GM06990 (cell line): ENCODE results near the gene PHKB.

Source experiments
- DNase-seq: peaks from one replicate; pipeline ENCODE4 v3.0.0-alpha.2; 2011; ENCODE audit not compliant: insufficient read length; ENCODE audit errors: extremely low read depth
- H3K27me3 ChIP-seq: replicated peaks from 2 replicates; pipeline ENCODE4 v1.6.0; 2011; ENCODE audit warnings: low read length; ENCODE audit not compliant: control insufficient read depth, insufficient read depth
- H3K36me3 ChIP-seq: 2 replicates; pipeline ENCODE4 v1.5.1; 2011; ENCODE audit warnings: low read length; ENCODE audit not compliant: control insufficient read depth, insufficient read depth
- H3K4me3 ChIP-seq: replicated peaks from 2 replicates; pipeline ENCODE4 v1.5.1; 2011; ENCODE audit warnings: low read depth, mild to moderate bottlenecking, control low read depth, low read length
- CTCF ChIP-seq: IDR thresholded peaks from 2 replicates; pipeline ENCODE4 v1.5.1; 2011; ENCODE audit warnings: low read length, control low read depth, mild to moderate bottlenecking, inconsistent platforms; ENCODE audit not compliant: insufficient read depth, poor library complexity, severe bottlenecking

The PHKB gene

GRCh38 chr16:47473792-47474191 lies 12.7 kb downstream of the PHKB start:
- no peak for TF ChIP-seq CTCF
- Histone ChIP-seq H3K36me3 (no peaks in the 10 kb centered on the region; the same call in none of the 2 replicates), H3K27me3 (no peaks in the 10 kb centered on the region), H3K4me3 (no peak overlapping the region)
- no peak for DNase-seq

GRCh38 chr16:47475786-47476185 lies 14.7 kb downstream of the PHKB start:
- Histone ChIP-seq H3K4me3 (no peak overlapping the region), H3K27me3 (no peaks in the 10 kb centered on the region), H3K36me3 (no peaks in the 10 kb centered on the region; the same call in 1 of the 2 replicates)
- DNase-seq, result no peak
- TF ChIP-seq CTCF, result no peak

GRCh38 chr16:47476654-47477345 lies 15.7 kb downstream of the PHKB start:
- no peak for TF ChIP-seq CTCF
- no peak overlapping the region for H3K4me3 ChIP-seq

GRCh38 chr16:47477679-47478078 lies 16.5 kb downstream of the PHKB start:
- TF ChIP-seq CTCF, result no peak
- H3K4me3 ChIP-seq, result no peak overlapping the region
- no peaks in the 10 kb centered on the region for H3K27me3 ChIP-seq
- no peaks in the 10 kb centered on the region; the same call in 1 of the 2 replicates for H3K36me3 ChIP-seq
- DNase-seq, result no peak

More at GRCh38 chr16:47476654-47477345, 15.7 kb downstream of the PHKB start:
- no peaks in the 10 kb centered on the region for H3K27me3 ChIP-seq
- no peaks in the 10 kb centered on the region; the same call in 1 of the 2 replicates for H3K36me3 ChIP-seq
- DNase-seq, result no peak

- DNase-seq, result no peak
- TF ChIP-seq CTCF, result no peak
- Histone ChIP-seq H3K27me3 (no peaks in the 10 kb centered on the region), H3K36me3 (no peaks in the 10 kb centered on the region; the same call in 1 of the 2 replicates), H3K4me3 (no peak overlapping the region)
Measured at GRCh38 chr16:47480410-47480809, 19.3 kb downstream of the PHKB start.
